GM18505 (cell line): Measurements from ENCODE around the gene DISC1.

Source experiments
- ATAC-seq: cut with Tn5 transposase; IDR thresholded peaks from one replicate; pipeline ENCODE4 v1.9.1; 2021; ENCODE audit not compliant: unreplicated experiment
- POLR2A ChIP-seq: IDR thresholded peaks from 4 replicates; pipeline ENCODE4 v1.6.1; 2011; ENCODE audit warnings: borderline replicate concordance; ENCODE audit not compliant: insufficient read depth, insufficient read length; ENCODE audit errors: extremely low read depth

DISC1 gene

DNA sequence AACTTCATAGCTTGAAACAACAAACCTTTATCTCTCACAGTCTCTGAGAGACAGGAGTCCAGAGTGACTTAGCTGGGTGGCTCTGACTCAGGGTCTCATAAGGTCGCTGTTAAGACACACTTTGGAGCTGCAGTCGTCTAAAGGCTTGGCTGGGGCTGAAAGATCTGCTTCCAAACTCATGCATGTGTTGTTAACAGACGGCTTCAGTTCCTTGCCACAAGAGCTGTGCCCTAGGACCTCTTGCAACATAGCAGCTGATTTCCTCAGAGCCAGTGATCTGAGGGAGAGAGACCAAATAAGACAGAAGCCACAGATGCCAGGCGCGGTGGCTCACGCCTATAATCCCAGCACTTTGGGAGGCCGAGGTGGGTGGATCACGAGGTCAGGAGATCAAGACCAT is 176.8 kb downstream of the DISC1 start:
- TF ChIP-seq POLR2A: no peak
- no peak for ATAC-seq

DNA sequence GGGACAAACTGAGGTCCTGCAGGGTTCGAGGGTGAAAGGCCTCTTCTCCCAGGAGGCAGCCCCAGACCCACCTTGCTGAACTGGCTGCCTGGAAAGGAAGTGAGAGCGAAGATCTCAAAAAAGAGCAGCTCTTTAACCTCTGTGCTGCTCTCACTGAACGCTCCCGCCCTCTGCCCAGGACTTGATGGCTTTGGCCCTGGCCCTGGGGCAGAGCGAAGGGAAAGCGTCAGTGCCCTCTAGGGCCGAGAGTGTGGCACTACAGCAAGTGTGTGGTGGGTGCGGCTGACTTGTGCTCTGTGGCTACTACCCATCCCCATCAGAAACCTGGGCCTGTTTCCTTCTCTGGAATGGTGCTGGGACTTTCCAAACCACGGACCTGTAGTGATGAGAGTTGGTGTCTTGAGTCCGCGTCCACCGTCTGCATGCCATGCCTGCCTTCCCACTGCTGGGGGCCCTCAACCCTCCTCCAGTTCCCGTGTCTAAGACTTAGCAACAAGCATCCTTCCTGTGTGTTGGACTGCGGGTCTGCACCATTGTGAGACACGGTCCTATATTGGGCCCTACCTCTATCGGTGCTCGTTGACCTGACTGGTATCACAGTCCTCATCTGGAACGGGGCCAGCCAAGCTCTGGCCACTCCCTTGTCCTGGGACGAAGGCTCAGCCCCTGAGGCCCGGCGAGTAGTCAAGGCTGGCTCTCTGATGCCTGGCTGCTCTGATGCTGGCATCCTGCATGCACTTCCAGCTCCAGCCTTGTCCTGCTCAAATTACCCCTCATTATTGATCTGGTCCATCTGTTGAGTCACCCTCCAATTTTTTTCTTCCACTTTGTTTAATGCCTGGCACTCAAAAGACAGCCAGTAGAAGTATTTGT is 180.3 kb downstream of the DISC1 start:
- ATAC-seq: peak; percentile 82

DNA sequence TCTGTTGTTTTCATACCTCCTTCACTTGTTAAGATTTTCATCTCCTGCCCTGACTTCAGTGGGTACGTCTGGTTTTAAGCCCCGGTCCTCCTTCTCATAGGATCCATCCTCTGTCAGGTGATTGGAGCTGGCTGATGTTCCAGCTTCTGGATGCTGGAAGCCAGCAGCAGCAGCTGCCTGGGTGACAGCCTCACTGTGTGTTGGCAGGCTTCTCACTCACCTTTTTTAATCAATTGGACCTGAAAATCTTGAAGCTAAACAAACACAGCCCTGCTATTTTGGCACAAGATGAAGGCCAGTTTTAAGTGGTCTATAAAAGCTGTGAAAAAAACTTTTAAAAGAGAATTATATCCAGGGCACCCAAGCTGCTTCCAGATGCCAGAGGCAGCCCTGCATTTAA is 181.0 kb downstream of the DISC1 start:
- no peak for ATAC-seq
- no peak for TF ChIP-seq POLR2A

More for the DNA sequence above, 180.3 kb downstream of the DISC1 start:
- TF ChIP-seq POLR2A: no peak

DNA sequence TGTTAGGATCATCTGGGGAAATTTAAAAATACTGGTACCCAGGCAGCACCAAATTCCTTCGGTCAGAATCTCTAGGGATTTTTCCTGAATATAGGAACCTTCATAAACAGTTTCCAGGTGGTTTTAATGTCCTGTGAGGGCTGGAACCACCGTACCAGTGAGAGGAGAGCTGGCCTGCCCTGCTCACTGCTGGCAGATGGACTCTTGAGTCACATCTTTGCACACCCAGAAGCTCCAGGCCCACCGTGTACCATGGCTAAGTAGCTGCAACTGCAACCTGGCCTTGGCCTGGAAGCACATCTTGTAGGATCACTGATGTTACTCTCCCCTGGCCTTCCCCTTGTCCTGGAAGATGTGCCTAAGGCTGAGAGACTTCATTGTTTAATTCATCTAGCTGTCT is 181.5 kb downstream of the DISC1 start:
- TF ChIP-seq POLR2A: no peak
- no peak for ATAC-seq

DNA sequence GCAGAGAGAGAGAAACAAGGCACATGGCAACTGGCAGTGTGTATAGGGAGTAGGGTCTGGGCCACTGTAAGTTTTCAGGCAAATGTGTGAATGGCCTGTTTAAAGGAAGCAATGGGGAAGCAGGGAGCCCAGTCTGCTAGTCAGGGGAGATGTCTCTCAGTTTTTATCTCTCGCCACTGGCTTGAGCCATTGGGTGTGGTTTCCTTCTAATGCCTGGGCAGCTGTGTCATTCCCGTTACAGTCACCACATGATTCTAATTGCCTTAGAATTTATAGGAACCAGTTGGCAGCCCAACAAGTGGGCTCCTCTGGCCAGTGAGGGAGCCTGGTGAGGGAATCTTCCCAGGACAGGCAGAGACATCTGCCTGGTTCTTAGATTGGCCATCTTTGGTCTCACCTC is 182.4 kb downstream of the DISC1 start:
- ATAC-seq: no peak
- no peak for TF ChIP-seq POLR2A

DNA sequence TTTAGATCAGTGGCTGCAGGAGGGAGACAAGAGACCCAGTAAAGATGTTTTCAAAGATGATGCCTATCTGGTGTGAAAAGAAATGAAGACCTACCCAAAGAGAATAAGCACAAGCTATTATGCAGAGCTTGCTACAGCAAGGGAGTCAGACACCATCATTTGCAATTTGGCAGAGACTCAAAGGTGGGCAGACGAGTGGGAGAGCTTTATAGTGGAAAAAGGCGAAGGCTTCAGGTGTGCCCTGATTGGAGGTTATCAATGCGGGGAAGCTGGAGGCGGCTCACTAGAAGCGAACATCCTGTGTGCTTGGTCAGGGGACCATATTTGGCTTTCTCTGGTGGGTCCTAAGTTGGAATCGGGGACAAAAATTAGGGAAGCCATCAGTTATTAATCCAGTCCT is 183.8 kb downstream of the DISC1 start:
- TF ChIP-seq POLR2A: no peak
- ATAC-seq: no peak

DNA sequence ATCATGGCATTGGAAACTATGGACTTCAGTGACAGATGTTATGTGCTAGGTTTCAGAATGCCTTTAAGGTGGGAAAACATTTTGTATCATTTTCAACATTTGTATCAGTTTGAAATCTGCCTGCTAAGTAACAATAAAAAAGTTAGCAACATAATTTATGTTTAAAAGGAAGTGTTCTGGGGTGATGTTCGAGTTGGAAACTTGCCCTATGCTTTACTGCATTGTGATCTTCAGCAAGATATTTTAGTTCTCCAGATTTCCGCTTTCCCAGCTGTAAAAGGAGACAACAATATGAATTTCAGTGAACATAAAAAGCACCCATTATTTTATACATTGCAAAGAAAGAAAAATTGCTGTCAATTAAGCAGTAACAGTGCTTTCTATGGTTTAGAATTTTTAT is 187.4 kb downstream of the DISC1 start:
- no peak for ATAC-seq
- TF ChIP-seq POLR2A: no peak

DNA sequence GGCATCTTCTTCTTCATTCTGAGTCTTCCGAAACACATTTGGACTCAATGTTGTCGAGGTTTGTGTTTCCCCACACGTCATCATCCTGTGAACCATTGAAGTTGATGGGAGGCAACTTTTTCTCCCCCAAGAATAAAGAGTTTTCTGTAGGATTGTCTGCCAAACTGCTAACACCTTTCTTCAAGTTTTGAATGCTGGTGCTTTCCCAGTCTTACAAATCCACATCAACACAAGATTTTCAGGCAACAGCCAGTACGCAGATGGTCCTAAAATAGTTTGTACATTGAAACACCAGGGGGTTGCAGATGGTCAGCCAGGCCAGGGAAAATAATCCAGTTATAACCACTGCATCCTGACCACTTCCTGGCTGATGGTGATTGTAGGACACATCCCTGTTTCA is 187.9 kb downstream of the DISC1 start:
- no peak for TF ChIP-seq POLR2A
- no peak for ATAC-seq

DNA sequence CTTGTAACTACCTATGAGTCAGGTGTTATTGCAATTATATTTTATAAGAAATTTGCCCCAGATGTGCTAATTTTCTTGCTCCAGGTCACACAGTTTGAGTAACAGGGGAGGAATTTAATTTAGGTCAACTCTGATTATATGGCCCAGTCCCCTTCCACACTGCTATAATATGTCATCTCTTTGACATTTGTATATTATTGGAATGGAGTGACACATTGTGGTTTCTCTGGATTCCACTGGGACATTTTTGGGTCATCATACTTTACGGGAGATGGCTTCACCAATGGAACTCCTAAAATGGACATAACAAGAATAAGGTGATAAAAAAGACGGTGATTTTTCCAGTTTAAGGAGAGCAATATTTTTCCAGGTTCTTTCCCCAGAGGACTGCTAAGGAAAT is 191.2 kb downstream of the DISC1 start:
- ATAC-seq: no peak
- TF ChIP-seq POLR2A: no peak

DNA sequence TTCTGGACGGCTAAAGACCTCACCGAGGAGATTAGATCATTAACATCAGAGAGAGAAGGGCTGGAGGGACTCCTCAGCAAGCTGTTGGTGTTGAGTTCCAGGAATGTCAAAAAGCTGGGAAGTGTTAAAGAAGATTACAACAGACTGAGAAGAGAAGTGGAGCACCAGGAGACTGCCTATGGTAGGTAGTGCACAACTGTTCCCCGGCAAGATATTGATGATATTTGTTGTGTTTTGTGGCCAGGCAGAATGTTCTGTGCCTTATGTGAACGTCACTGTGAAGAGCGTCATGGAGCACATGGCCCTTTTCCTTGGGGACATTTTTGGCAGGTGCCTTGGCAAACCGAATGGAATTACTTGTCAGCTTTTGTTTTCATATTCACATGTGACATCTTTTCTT is 191.7 kb downstream of the DISC1 start:
- TF ChIP-seq POLR2A: no peak
- ATAC-seq: no peak

DNA sequence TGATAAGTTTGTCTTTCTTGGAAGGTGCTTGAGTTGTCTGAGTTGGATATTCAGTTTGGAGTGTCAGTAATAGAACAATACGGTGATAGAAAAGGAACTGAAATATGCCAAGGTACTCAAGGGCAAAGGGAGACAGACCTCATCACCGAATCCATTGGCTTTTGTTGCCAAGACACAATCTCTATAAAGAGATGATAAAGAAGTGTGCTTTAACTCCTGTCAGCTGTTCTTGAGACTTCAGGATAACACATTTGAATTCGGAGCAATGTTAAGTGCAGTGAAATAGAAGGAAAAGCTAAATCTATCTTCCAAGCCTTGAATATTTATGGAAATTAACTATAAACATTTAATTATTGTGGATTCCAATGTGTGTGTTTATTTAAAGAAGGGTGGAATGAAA is 194.7 kb downstream of the DISC1 start:
- TF ChIP-seq POLR2A: no peak
- no peak for ATAC-seq

DNA sequence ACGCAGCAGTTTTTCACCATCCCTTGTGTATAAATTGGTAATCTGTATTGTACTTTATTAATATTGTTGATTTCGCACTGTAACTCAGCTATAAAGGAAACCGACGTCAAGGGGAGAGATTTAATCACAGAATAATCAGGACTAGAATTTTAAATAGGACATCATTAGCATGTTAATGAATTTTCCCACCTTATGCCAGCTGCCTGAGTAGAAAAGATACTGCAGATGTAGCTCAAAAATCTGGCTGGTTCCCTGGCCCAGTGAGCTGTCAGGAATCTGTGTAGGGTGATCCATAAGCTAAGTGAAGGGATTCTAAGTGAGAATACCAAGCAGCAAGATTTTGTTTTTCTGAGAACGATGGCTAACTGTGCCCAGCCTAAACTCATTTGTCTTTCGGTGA is 195.5 kb downstream of the DISC1 start:
- no peak for ATAC-seq
- no peak for TF ChIP-seq POLR2A

DNA sequence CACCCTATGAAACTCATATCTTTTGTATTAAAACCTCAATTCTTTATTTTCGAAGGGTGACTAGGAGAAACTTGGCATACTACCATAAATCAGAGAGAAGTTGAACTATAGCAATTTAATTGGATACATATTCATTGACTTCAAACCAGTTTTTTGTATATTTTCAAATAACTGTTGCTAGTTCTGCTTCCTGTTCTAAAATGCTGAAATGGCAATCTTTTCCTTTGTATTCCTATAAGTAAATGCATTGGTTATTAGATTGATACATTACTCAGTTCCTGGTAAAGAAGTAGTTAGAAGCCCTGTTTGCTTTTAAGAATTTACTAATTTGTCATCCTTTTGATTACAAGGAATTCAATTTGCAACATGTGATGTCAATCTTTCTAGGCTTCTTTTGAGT is 200.0 kb downstream of the DISC1 start:
- no peak for ATAC-seq
- TF ChIP-seq POLR2A: no peak

DNA sequence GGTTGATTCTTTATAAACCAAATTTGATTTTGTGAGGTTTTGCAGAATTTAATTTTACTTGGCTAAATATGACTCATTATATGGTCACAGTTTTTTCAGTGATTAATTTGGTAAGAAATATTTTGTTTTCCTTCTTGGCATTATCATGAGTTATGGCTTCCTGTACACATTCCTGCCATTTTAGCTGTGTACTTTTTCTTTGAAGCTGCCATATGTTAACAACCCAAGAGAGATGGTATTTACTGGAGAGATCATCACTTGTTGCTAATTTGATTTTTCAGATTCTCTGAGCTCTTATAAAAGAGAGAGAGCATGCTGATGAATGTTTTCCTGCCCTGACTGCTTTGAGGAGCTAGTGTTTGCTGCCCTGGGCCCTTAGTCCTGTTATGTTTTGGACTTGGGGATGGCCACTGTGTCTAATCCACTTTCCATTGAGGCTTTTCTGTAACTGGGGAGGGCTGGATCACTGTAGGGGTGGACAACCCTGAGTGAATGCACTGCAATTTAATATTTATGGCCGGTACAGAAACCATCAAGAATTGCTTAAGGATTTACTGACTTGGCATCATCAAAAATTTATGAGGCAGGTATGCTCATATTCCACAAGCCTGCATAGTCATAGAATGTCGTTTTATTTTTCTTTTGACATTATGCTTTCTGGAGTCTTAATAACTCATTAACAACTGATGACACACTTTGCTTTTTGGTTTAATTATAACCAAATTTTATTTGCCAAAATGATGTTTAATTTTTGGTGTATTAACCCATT is 200.9 kb downstream of the DISC1 start:
- ATAC-seq: no peak
- TF ChIP-seq POLR2A: no peak
